ENCODE measurements around the gene DNMT3A.
A peak's percentile ranks its signal among the peaks of the same experiment; 100 is the strongest.

DNA sequence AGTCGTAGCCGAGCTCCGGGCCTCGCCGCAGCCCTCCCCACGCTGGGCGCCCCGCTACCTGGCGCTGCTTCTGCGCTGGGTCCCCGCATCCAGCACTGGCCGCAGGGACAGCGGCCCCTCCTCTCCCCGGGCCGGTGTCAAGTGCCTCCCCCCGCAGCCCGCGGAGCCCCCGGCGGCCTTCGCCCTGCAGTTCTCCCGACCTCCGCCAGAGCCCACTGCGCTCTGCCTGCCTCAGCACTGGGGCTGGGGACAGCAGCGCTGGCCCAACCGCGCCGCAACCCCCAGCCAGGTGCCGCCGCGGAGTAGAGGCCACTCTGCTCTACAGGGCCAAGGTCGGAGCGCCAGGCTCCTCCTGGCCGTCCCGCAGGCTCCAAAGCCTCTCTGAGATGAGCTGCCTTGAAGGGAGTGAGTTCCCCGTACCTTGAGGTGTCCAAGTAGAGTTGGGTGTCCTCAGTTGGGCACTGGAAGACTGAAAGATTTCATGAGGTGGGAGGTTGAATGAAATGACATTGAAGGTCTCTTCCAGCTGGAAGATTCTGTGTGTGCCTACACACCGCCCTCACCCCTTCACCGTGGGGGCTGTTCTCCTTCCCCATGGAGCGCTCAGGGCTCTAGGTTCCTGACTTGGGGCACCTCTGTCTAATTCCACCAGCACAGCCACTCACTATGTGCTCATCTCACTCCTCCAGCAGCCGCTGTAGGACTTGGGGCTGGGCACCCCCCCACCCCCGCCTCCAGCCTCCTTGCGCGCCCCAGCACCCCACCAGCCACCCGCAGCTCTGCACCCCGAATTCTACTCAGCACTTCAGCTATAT, 854 bp upstream of the DNMT3A start:
- TF ChIP-seq, protein P1, sequence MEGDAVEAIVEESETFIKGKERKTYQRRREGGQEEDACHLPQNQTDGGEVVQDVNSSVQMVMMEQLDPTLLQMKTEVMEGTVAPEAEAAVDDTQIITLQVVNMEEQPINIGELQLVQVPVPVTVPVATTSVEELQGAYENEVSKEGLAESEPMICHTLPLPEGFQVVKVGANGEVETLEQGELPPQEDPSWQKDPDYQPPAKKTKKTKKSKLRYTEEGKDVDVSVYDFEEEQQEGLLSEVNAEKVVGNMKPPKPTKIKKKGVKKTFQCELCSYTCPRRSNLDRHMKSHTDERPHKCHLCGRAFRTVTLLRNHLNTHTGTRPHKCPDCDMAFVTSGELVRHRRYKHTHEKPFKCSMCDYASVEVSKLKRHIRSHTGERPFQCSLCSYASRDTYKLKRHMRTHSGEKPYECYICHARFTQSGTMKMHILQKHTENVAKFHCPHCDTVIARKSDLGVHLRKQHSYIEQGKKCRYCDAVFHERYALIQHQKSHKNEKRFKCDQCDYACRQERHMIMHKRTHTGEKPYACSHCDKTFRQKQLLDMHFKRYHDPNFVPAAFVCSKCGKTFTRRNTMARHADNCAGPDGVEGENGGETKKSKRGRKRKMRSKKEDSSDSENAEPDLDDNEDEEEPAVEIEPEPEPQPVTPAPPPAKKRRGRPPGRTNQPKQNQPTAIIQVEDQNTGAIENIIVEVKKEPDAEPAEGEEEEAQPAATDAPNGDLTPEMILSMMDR (IDR thresholded peaks at IDR 0.05) = peak; percentile 96
- no peak for TF ChIP-seq EZH2 (IDR thresholded peaks at IDR 0.05; ENCODE audit: borderline replicate concordance, insufficient read depth, low read depth, low read length, poor library complexity, severe bottlenecking)

Measured in B cell (primary cell).